NCI-H146 (cell line): Measurements from ENCODE around the gene BRINP1.
A peak's percentile ranks its signal among the peaks of the same experiment; 100 is the strongest.

Source experiments
- DNase-seq: peaks from one replicate; lab custom pipeline; 2025; lab: John Stamatoyannopoulos, UW

BRINP1 gene

DNA sequence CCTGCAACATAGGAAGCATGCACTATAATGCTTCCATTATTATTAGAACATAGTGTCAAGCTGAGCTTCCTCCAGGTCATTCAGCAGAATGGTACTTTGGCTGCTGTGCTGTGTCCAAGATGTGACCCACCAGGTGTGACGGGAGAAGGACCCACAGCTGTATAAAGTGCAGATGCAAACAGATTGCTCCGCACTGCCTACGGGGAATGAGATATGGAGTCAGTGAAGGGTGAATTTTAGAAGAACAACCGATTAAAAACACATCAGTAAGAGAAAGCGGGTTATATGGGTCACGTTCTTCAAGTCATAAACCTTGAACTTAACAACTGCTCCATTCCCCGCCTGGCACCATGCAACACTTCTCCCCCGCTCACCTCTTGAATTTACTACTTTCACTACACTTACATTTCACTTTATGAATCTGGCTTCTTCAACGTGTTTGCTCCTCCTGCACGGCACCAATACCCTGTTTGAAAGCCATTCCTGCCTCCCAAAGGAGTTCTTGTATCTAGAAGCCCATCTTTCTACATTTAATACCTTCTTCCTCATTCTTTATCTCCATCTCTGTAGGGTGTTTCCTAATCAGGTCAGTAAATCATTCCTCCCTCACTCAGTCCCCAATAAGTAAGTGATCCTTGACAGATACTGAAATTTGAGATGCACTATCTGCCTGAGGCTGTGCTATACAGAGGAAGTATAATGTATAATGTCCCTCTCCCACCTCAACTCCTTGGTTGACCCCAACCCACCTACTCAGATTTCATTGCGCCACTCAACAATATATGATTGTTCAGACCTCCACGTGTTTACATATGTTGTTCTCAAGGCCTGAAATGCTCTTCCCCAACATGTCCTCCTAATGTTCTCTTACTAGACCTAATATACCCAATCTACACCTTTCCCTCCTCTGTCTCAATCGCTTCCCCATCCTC lies 25.9 kb downstream of the BRINP1 start:
- no peak for DNase-seq

DNA sequence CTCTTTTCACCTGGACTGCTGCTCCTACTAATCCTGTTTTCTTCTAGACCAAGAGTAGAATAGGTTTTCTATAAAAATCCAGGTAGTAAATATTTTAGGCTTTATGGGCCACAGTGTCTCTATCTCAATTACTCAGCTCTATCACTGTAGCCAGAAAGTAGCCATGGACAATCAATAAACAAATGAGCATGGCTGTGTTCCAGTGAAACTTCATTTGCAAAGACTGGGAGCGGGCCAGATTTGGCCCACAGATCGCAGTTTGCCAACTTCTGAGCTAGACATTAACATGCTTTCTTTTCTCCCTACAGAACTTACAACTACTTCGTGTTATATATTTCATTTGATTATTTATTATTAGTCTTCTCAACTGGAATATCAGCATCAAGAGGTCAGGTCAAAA lies 30.2 kb downstream of the BRINP1 start:
- no peak for DNase-seq

DNA sequence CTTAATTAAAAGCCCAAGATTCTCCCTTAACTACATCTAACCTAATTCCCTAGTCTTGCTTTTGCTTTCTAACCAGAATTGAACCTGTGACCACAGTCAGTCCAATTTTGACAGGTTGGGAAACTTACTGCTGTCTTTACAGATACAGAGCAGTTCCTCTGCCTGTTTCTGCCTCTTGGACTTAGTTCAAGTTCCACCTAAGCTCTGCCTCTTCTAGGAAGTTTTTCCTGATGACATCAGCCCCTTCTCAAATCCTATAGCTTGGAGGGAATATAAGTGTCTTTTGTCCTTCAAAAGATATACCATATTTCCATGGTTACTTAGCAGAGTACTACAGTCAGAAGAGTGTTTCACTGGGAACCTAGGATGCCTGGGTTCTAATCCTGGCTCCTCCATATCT lies 31.7 kb downstream of the BRINP1 start:
- no peak for DNase-seq

DNA sequence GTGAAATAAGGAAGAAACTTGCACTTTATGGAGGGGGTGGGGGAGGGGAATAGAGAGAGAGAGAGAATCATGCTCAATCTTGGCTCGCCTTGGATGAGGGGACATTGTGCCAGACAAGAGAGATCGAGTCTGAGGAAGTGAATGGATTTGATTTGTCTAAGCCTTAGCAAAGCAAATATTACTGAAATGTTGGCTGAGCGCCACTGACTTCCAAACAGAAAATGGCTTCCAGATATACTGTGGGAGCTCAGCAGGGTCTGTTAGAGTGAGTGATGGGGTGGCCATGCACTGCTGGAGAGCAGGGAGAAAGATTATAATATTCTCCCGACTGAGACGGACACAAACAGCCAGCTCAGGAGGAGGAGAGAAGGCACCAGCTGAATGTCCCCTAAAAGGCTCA lies 34.5 kb downstream of the BRINP1 start:
- no peak for DNase-seq

DNA sequence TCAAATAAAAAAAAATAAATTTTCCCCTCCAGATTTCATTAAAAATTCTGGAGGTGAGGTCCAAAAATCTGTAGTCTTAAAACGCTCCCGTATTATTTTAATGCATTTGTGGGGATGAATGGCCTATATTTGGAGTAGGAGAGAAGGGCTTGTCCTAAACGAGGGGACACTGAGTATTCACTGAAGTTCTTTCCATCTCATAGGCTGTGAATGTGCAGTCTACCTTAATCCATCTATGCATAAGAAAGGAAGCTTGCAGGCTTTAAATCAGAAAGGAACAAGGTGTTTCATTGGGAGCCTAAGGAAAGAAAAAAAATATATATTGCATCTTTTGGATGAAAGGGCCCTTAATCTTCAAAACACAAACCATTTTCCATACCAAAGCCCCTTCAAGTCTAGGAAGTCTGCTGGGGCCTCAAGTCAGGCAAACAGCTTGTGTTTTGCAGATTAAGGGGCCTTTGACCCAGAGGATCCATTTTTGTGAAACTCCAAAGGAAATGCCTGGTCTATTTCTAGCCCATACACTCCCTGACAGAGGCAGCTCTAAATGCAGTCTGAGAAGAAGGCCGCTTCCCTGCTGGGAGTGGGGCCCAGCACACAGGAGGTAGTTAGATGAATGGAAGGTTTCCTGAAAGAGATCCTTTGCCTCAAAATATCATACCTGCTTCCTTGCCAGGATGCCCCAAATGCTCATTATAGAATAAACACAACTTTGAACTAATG lies 35.6 kb downstream of the BRINP1 start:
- DNase-seq: no peak

DNA sequence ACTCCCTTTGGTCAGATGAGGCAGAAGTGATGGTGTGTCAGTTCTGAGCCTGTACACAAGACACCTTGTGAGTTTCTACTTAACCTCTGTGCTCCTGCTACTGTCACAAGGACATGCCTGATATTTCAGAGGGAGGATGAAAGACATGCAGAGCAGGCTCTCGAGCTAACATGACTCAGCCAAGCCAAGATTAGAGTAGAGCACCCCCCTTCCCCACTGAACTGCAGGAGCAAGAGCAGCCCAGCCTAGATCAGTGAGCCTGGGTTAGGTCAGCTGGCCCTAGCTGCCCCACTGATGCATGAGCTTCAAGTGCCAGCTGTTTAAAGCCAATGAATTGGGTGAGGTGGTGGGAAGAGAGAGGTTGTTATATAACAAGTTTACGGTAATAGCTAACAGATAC lies 36.7 kb downstream of the BRINP1 start:
- DNase-seq: no peak

DNA sequence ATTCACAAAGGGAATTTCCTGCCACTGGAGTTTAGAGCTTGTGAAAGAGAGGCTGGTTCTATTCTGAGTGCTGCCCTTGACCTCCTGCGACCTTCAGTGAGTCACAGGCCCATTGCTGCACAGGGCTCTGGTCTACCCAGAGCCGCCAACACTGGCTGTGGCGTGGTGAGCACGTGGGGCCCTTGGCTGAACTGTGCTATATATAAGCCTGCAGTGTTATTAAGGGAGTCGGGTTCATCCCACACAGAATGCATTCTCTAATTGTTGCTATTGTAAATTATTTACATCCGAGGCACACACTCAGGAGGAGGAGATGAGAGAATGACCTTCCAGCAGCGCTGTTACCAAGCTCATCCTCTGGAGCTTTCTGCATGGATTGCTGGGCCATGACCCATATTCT lies 47.1 kb downstream of the BRINP1 start:
- DNase-seq: no peak

DNA sequence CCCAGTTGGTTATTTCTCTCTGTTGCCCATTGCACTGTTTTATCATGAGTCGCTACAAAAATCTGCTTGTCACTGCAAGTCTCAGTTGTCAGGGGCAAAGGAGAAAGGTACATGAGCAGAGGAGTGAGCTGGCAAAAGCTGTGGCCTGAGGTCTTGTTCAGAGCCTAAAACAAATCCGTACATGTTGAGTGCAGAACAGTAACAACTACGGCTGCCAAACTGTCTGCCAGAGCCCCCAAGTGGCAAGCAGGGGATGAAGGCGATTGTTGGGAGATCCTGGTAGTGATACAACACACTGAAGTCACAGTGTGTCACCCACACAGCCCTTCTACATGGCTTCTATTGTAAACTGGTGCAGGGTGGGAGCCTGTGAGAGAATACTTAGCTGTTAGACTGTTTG lies 50.9 kb downstream of the BRINP1 start:
- DNase-seq: no peak

DNA sequence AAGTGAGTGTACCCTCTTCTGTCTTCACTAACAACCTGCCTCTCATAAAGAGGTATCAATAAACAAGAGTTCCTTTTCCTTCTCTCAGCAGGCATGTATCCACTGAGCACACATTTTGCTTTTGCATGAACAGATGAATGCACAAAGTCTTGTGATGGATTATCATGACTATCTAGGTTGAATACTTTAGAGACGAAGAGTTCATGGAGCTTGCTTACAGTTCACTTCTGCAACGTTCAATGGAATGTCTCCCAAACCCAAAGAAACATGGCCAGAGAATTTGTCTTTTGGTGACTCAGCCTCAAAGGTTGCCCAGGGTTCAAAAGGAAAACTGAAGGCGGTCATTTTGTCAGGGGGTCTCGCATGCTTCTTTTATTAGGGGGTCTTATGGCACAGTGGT lies 55.4 kb downstream of the BRINP1 start:
- DNase-seq: no peak

DNA sequence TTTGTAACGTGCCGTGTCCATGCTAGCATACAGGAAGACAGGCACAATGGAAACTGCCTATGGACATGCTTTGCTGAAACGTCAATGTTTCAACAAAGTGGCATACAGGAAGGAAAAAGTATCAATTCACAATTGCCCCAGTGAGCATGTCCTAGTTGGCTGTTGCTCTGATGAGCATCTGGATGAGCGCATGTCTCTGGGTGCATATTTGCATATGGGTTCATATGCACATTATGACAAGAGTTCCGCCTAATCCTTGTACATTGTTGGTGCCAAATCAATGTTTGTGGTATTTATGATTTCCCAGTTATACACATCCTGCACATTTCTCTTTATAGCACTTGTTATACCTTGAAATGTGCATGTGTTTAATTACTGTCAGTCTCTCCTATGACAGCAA lies 58.5 kb downstream of the BRINP1 start:
- DNase-seq: no peak

DNA sequence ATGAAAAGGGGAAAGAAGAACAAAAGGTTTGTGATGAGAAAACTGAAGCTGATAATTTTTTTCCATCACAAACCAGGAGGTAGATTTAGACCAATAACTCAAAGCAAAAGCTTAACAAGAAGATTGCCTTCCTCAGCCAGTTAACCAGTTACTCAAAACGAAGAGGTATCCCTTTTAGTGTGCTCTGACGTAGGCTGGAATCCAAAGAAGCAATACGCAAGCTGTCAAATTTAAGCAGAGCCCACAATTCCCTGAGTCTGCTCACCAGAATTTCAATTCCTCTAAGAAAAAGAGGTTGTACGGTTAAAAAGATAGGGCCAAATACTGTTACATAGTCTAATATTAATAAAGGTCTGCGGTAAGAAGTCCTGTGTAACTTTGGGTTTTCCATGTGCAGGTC lies 61.8 kb downstream of the BRINP1 start:
- DNase-seq: no peak

DNA sequence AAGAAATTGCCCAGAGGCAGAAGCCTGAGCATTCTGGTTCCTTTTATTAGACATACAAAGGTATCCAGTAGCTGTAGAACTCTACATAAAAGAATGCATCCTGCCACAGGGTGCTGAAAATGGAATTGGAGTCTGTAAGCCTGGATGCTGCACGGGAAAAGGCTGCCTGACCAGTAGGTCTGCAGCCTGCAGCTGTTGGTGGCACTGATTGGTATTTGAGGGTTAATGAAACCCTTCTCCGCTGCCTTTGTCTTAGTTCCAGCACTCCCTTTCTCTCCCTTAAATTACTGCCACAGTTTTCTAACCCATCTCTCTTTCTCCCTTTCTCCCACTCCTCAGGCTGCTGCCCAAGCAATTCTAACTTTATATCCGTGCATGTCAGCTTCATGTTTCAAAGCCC lies 64.7 kb downstream of the BRINP1 start:
- no peak for DNase-seq

DNA sequence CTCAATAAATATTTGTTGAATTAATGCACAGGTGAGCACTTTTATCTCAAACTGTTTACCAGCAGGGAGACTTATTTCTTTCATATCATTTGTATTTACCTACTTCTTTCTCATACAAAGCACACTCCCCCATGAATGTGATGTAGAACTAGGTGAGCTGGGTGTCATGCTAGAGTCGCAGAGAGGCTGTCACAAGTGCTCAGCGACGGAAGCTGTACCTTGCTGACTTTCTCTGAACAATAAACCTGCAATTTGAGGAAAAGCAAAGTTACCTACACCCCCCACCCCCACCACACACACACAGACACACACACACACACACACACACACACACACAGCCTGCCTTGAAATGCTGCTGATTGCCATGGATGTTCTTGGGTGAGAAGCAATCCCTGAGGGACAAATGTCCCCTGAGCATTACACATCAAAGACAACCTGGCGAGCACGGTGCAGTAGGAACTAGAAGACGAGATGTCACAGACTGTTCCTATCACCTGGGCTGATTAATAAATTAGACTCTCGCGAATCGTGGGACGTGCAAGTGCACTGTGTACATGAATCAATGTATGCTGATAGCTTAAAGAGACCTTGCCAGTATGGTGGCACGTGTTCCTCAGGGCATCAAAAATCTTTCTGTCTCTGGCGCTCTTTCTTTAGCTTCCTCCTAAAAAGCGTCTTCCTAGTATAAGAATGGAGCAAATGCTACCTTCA lies 66.1 kb downstream of the BRINP1 start:
- DNase-seq: no peak

DNA sequence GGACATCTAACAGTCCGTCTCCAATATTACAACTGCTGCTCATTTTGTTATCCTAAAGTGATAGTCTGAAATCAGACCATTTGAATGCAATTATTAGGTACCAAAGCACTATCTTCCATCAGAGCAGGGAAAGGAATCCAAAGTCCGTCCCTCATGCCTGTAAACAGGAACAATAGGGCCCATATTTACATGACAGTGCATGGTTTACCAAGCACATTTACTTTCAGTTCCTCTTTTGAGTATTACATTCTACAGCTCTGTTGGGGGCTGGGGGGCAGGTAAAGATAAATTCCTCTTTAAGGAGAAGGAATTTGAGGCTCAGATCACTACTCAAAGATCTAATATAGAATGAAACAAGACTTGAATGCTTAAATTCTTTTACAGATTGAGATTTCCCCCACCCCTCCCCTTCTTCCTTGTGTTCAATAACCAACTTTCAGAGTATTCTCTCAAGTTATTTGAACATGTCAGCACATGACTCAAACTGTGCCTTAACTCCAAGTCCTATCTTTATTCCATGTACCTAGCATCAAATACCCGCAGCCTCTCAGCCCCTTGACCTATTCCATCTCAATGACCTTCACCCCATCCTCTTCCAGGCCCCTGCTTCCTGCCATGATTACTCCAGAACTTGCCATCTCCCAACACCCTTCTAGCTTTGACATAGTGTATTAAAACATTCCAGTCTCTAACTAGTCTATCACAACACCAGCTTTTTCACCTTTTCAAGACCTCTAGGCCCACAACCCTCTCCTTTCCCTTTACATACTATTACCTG lies 71.0 kb downstream of the BRINP1 start:
- DNase-seq: no peak

DNA sequence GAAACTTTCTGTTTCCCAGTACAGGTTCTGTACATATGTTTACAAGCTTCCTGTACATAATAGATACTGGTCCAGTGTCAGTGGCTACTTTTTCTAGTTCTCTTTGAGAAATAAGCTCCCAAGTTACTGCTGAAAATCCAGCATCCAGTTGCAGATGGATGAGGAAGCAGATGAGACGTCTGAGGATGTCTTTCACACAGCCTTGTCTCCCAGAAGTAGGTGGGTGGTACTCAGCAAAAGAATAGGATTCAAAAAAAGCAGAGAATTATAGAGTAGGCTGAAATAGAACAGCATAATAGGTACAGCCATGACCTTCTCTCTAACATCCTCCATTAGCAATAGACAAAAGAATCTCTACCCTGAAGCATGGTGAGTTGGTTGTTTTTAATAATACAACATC lies 77.7 kb downstream of the BRINP1 start:
- DNase-seq: no peak

DNA sequence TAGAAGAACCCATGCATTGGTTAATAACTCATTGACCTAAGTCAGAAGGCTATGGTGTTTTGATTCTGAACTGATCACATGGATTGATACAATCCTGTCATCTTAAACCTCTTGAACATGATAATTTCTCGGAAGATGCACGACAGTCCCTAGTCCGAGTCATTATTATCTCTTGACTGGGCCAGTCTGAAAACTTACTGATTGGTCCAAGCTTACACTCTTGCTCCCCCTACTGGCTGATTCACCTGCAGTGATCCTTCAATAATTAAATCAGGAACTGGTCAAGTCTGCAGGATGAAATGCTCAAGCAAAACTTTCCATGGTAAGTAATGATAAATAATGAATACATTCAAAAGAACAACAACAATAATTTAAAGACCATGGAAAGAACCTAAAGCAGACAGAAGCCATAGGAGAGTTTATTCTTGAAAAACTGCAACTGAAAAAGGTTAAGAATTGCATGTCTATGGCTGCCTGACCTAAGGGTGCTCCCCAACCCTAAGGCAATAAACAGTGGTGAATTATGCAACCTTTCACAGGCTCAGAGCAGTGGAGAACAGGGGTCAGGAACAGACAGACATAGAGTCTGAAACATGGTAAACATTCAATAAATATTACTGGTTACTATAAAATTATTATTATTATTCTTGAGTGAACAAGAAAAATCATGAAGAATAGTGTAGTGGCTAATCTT lies 79.3 kb downstream of the BRINP1 start:
- DNase-seq: peak; percentile 17

DNA sequence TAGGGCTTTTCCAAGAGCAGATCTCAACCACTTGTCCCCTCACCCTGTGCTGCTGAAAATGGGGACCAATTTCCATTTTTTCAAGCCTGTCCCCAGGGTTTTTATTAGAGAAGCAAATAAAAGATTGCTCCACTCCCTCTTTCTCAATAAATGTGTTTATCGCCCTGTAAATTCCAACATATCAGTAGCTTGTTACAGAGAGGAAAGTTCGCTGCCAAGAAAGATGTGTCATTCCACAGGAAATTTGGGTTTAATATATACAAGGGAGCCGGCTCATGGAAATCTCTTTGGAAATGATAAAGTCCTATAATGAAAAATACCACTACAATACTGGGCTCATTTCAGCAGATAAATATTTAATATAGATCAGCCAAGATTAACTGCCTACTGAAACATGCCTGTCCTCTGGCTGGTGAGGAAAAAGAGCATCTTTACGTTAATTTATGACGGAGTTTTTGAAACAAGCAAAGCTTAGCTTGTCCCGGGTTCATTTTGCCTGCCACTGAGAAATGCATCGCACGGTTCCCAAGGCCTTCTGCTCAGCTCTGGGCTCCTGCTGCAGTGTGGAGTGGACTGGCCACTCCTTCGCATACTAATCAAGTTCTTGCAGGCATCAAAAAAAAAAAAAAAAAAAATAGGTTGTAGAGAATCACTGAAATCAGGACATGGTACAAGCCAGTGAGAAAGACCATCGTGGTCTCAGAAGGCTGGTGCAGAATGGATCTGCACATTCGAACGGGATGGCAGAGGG lies 84.5 kb downstream of the BRINP1 start:
- DNase-seq: no peak

DNA sequence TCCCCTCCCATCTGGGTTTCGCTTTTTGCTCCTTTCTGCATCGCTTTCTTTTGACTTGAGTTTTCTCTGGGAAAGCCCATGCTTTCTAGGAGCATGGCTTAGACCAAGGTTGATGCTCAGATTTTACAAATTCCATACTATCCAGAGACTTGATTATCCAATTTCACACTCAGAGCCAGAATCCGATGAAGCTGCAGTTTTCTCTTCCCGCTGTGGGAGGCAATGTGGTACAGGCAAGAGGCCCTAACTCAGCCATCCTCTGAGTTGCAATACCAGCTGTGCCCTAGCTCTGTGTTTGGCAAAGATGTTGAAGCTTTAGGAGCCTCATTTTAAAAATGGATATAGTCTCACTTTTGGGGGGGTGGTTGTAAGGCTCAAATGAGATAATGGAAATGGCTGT lies 85.1 kb downstream of the BRINP1 start:
- no peak for DNase-seq

DNA sequence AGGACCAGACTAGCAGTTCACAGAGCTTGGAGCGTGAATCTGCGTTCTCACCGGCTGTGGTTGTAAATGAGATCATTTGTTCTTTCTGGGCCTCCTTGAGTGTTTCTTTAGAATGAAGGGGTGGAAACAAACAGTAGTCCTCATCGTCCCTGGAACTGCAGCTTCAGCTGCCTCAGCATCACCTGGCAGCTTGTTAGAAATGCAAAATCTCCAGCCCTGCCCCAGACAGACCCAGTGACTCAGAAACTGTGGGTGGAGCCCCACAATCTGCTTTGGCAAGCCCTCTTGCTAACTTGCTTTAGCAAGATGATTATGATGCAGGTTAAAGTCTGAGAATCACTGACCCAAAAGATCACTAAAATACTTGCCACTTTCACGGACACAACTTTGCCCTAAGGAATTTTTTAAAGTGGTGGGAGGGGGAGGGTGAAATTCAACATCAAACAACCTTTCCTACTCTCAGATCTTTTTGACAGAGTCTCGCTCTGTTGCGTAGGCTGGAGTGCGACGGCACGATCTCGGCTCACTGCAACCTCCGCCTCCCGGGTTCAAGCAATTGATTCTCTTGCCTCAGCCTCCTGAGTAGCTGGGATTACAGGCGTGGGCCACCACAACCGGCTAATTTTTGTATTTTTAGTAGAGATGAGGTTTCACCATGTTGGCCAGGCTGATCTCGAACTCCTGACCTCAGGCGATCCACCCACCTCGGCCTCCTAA lies 86.0 kb downstream of the BRINP1 start:
- DNase-seq: no peak

DNA sequence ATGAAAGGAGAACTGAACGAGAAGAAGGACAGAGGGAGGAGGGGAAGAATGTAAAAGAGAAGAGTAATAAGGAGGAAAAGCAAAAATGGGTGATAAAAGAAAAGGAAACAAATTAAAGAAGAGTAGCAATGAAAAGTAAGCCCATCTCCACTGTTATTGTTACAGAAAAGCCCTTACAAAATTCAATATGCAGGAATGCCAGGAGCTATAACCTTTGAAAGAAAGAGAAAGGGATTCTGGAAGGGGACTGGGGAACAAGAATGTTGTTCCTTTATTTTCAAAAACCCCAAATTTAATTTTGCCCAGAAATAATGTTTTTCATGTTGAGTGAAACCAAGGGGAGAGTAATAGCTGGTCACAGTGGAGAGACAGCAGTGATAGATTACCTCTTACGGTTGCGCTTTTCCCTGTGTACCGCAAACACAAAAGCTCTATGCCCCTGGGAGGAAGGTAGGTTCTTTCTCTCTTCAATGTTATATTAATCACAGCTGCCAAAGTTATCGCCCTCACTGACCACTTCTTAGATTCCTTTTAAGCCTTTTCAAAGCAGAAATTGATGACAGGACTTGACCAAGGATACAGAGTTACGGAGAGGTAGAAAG lies 86.7 kb downstream of the BRINP1 start:
- no peak for DNase-seq
